Measurements from ENCODE around the gene CYB5B. TPM values are rescaled to one million over a fixed set of nuclear protein-coding genes. Genes with fewer than 3 reads are reported as not detected.

CYB5B gene
- total RNA-seq (10 to 100 TPM; 45.8 to 55.0 TPM), polyA plus RNA-seq (10 to 100 TPM; 41.5 to 75.0 TPM)
- long read RNA-seq, donor 1, full-length matches to known transcripts = 107 of 116 reads
- long read RNA-seq, donor 1, partial matches to known transcripts = 0 of 116 reads
- long read RNA-seq, donor 1, other reads (novel, unspliced or antisense) = 9 of 116 reads
- long read RNA-seq, donor 2, full-length matches to known transcripts = 11 of 16 reads
- long read RNA-seq, donor 2, partial matches to known transcripts = 1 of 16 reads
- long read RNA-seq, donor 2, other reads (novel, unspliced or antisense) = 4 of 16 reads

- 1 to 2% methylated on average over 40 of the region's 40 CpGs for WGBS, 2 donors
- peak; percentile 95 to 96 for DNase-seq
- H3K9me3 ChIP-seq (ENCODE audit: control insufficient read depth, low read length) = no peaks in the 10 kb centered on the region
- H3K27me3 ChIP-seq (ENCODE audit: control insufficient read depth in 1 of 2, insufficient read depth in 2 of 2, low read length in 1 of 2) = no peaks in the 10 kb centered on the region
- peaks cover 0 to 2% of the 10 kb centered on the region in 2 donors for H3K36me3 ChIP-seq (ENCODE audit: control insufficient read depth in 1 of 2, insufficient read depth in 2 of 2, low read length in 1 of 2)
- intact Hi-C loops (cut with DNase I) = loop anchor here in 1 of 2 donors (1.0 kb wide), 1 partner anchor 58 kb away; no protein-coding TSS in a partner anchor
- peak within 1 kb of the TSS in 1 of 2 donors; percentile 30 for H3K27ac ChIP-seq (ENCODE audit: low read depth in 1 of 2, low read length in 2 of 2)
- H3K4me3 ChIP-seq (ENCODE audit: low read length in 2 of 2) = peak within 1 kb of the TSS; percentile 79 to 84
- H3K4me1 ChIP-seq (ENCODE audit: control insufficient read depth in 1 of 2, insufficient read depth in 2 of 2, low read length in 2 of 2) = no peaks in the 10 kb centered on the region
- peak; percentile 98 for ATAC-seq (ENCODE audit: low FRiP score)
These were observed at the start of gene CYB5B for GRCh38 chr16:69424053-69424934. Gene CYB5B (plus strand): TSS chr16:69424619. CDS start chr16:69424684, 65 bp downstream.

GRCh38 chr16:69376393-69377059 lies 47.9 kb upstream of the CYB5B start:
- Histone ChIP-seq H3K27me3 (ENCODE audit: control insufficient read depth in 1 of 2, insufficient read depth in 2 of 2, low read length in 1 of 2) (no peaks in the 10 kb centered on the region), H3K4me3 (ENCODE audit: low read length in 2 of 2) (no peak overlapping the region), H3K4me1 (ENCODE audit: control insufficient read depth in 1 of 2, insufficient read depth in 2 of 2, low read length in 2 of 2) (no peaks in the 10 kb centered on the region), H3K27ac (ENCODE audit: low read depth in 1 of 2, low read length in 2 of 2) (no peak overlapping the region), H3K9me3 (ENCODE audit: control insufficient read depth, low read length) (no peaks in the 10 kb centered on the region), H3K36me3 (ENCODE audit: control insufficient read depth in 1 of 2, insufficient read depth in 2 of 2, low read length in 1 of 2) (peaks cover 0 to 5% of the 10 kb centered on the region in 2 donors)
- ATAC-seq (ENCODE audit: low FRiP score) (no peak), DNase-seq (no peak)
- 94 to 95% methylated on average over 10 of the region's 10 CpGs for WGBS, 2 donors
- intact Hi-C loops (cut with DNase I) = no loop called here

- Histone ChIP-seq H3K4me3 (ENCODE audit: low read length in 2 of 2) (no peak overlapping the region), H3K27me3 (ENCODE audit: control insufficient read depth in 1 of 2, insufficient read depth in 2 of 2, low read length in 1 of 2) (no peaks in the 10 kb centered on the region), H3K9me3 (ENCODE audit: control insufficient read depth, low read length) (no peaks in the 10 kb centered on the region), H3K36me3 (ENCODE audit: control insufficient read depth in 1 of 2, insufficient read depth in 2 of 2, low read length in 1 of 2) (peaks cover 3 to 6% of the 10 kb centered on the region in 2 donors), H3K4me1 (ENCODE audit: control insufficient read depth in 1 of 2, insufficient read depth in 2 of 2, low read length in 2 of 2) (no peaks in the 10 kb centered on the region), H3K27ac (ENCODE audit: low read depth in 1 of 2, low read length in 2 of 2) (no peak overlapping the region)
- intact Hi-C loops (cut with DNase I) = no loop called here
- ATAC-seq (ENCODE audit: low FRiP score) (no peak), DNase-seq (no peak)
- WGBS, 2 donors = 91 to 94% methylated on average over 1 of the region's 1 CpG
These were observed 46.4 kb upstream of the CYB5B start for GRCh38 chr16:69378036-69378435.

- Histone ChIP-seq H3K36me3 (ENCODE audit: control insufficient read depth in 1 of 2, insufficient read depth in 2 of 2, low read length in 1 of 2) (peaks cover 3 to 6% of the 10 kb centered on the region in 2 donors), H3K27me3 (ENCODE audit: control insufficient read depth in 1 of 2, insufficient read depth in 2 of 2, low read length in 1 of 2) (no peaks in the 10 kb centered on the region), H3K27ac (ENCODE audit: low read depth in 1 of 2, low read length in 2 of 2) (no peak overlapping the region), H3K9me3 (ENCODE audit: control insufficient read depth, low read length) (no peaks in the 10 kb centered on the region), H3K4me1 (ENCODE audit: control insufficient read depth in 1 of 2, insufficient read depth in 2 of 2, low read length in 2 of 2) (peaks cover 0 to 2% of the 10 kb centered on the region in 2 donors), H3K4me3 (ENCODE audit: low read length in 2 of 2) (no peak overlapping the region)
- no peak for ATAC-seq (ENCODE audit: low FRiP score)
- 30 to 48% methylated on average over 1 of the region's 1 CpG for WGBS, 2 donors
- no peak for DNase-seq
- intact Hi-C loops (cut with DNase I) = no loop called here
These were observed 45.7 kb upstream of the CYB5B start for GRCh38 chr16:69378760-69379159.

- Histone ChIP-seq H3K27ac (ENCODE audit: low read depth in 1 of 2, low read length in 2 of 2) (no peak overlapping the region), H3K4me3 (ENCODE audit: low read length in 2 of 2) (no peak overlapping the region), H3K36me3 (ENCODE audit: control insufficient read depth in 1 of 2, insufficient read depth in 2 of 2, low read length in 1 of 2) (peaks cover 3 to 4% of the 10 kb centered on the region in 2 donors), H3K4me1 (ENCODE audit: control insufficient read depth in 1 of 2, insufficient read depth in 2 of 2, low read length in 2 of 2) (peaks cover 0 to 5% of the 10 kb centered on the region in 2 donors), H3K9me3 (ENCODE audit: control insufficient read depth, low read length) (no peaks in the 10 kb centered on the region), H3K27me3 (ENCODE audit: control insufficient read depth in 1 of 2, insufficient read depth in 2 of 2, low read length in 1 of 2) (no peaks in the 10 kb centered on the region)
- 27 to 32% methylated on average over 2 of the region's 2 CpGs for WGBS, 2 donors
- intact Hi-C loops (cut with DNase I) = no loop called here
- DNase-seq (no peak), ATAC-seq (ENCODE audit: low FRiP score) (no peak)
These were observed 43.2 kb upstream of the CYB5B start for GRCh38 chr16:69381231-69381630.

- WGBS, 2 donors = 98 to 99% methylated on average over 2 of the region's 2 CpGs
- Histone ChIP-seq H3K9me3 (ENCODE audit: control insufficient read depth, low read length) (no peaks in the 10 kb centered on the region), H3K27me3 (ENCODE audit: control insufficient read depth in 1 of 2, insufficient read depth in 2 of 2, low read length in 1 of 2) (no peaks in the 10 kb centered on the region), H3K4me3 (ENCODE audit: low read length in 2 of 2) (no peak overlapping the region), H3K27ac (ENCODE audit: low read depth in 1 of 2, low read length in 2 of 2) (no peak overlapping the region), H3K36me3 (ENCODE audit: control insufficient read depth in 1 of 2, insufficient read depth in 2 of 2, low read length in 1 of 2) (peaks cover 3 to 4% of the 10 kb centered on the region in 2 donors), H3K4me1 (ENCODE audit: control insufficient read depth in 1 of 2, insufficient read depth in 2 of 2, low read length in 2 of 2) (peaks cover 0 to 5% of the 10 kb centered on the region in 2 donors)
- ATAC-seq (ENCODE audit: low FRiP score) (no peak), DNase-seq (no peak)
- intact Hi-C loops (cut with DNase I) = no loop called here
These were observed 42.0 kb upstream of the CYB5B start for GRCh38 chr16:69382421-69382820.

GRCh38 chr16:69384974-69385373 lies 39.4 kb upstream of the CYB5B start:
- no peak for ATAC-seq (ENCODE audit: low FRiP score)
- Histone ChIP-seq H3K9me3 (ENCODE audit: control insufficient read depth, low read length) (no peaks in the 10 kb centered on the region), H3K4me1 (ENCODE audit: control insufficient read depth in 1 of 2, insufficient read depth in 2 of 2, low read length in 2 of 2) (peaks cover 0 to 5% of the 10 kb centered on the region in 2 donors), H3K36me3 (ENCODE audit: control insufficient read depth in 1 of 2, insufficient read depth in 2 of 2, low read length in 1 of 2) (peaks cover 3 to 4% of the 10 kb centered on the region in 2 donors), H3K27me3 (ENCODE audit: control insufficient read depth in 1 of 2, insufficient read depth in 2 of 2, low read length in 1 of 2) (no peaks in the 10 kb centered on the region), H3K27ac (ENCODE audit: low read depth in 1 of 2, low read length in 2 of 2) (peak overlapping the region; percentile 10 to 78), H3K4me3 (ENCODE audit: low read length in 2 of 2) (peak overlapping the region; percentile 47 to 83)
- no peak for DNase-seq
- intact Hi-C loops (cut with DNase I) = no loop called here
- WGBS, 2 donors = 1% methylated on average over 6 of the region's 6 CpGs

- WGBS, 2 donors = 9 to 31% methylated on average over 1 of the region's 1 CpG
- no peaks in the 10 kb centered on the region for H3K27me3 ChIP-seq (ENCODE audit: control insufficient read depth in 1 of 2, insufficient read depth in 2 of 2, low read length in 1 of 2)
- no peak for DNase-seq
- no peak for ATAC-seq (ENCODE audit: low FRiP score)
- H3K27ac ChIP-seq (ENCODE audit: low read depth in 1 of 2, low read length in 2 of 2) = no peak overlapping the region
- H3K4me1 ChIP-seq (ENCODE audit: control insufficient read depth in 1 of 2, insufficient read depth in 2 of 2, low read length in 2 of 2) = peaks cover 0 to 5% of the 10 kb centered on the region in 2 donors
- H3K9me3 ChIP-seq (ENCODE audit: control insufficient read depth, low read length) = no peaks in the 10 kb centered on the region
- peaks cover 3 to 4% of the 10 kb centered on the region in 2 donors for H3K36me3 ChIP-seq (ENCODE audit: control insufficient read depth in 1 of 2, insufficient read depth in 2 of 2, low read length in 1 of 2)
- intact Hi-C loops (cut with DNase I) = no loop called here
- H3K4me3 ChIP-seq (ENCODE audit: low read length in 2 of 2) = no peak overlapping the region
These were observed 37.8 kb upstream of the CYB5B start for GRCh38 chr16:69386596-69386995.

Data from aorta (tissue), 5 donors.